ENCODE results near the gene SEC63.
"Not testable (repeated sequence)": the region's sequence is repeated elsewhere in the genome, so short reads cannot be mapped to it uniquely, and the experiment has no call there.

Gene SEC63

DNA sequence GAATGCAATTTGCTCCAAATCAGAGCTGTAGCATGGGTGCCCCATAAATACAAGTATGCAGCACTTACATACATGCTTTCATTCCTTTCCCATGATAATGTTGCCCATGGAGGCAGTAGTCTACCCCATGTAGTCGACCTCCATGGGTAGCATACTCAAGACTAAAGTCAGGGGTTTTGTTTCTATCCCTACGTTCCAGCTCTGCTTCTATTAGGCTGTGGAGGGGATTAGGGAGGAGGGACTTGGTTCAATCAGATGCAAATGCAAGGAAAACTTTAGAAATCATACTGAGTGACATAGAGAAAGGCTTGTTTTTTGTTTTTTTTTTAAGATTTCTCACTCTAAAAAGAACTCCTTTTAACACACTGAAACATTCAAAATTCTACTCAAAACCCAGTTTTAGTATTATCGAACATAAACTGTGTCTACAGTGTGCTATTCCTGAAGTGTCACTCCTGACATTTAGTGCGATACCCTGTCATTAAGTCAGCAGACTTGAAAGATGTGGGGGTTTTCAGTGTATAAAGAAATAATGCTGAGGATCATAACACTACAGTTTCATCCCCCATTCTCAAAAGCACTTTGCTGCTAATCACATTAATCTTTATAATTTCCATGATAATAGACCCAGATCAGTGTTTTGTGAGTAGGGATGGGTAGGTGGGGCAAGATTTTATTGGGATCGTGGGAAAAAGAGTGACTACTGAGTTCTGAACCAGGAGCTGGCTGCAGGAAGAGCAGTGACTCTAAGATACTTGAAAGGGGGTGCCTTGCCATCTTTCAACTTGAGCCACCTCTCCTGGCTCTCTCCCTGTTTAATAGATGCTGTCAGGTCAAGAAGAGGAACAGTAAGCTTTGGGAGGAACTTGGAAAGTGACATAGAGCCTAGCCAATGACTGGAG lies 93.5 kb downstream of the SEC63 start:
- ChIA-PET POLR2A (no interaction called here), CTCF (interaction anchor here (0.8 kb wide), 1 partner anchor 17 kb away, joined by 4 read pairs; no protein-coding TSS in a partner anchor)
- no peak for TF ChIP-seq LEF1 (IDR thresholded peaks at IDR 0.05; ENCODE audit: borderline replicate concordance)
- TF ChIP-seq TARDBP (IDR thresholded peaks at IDR 0.05) = no peak
- TF ChIP-seq, protein P1, sequence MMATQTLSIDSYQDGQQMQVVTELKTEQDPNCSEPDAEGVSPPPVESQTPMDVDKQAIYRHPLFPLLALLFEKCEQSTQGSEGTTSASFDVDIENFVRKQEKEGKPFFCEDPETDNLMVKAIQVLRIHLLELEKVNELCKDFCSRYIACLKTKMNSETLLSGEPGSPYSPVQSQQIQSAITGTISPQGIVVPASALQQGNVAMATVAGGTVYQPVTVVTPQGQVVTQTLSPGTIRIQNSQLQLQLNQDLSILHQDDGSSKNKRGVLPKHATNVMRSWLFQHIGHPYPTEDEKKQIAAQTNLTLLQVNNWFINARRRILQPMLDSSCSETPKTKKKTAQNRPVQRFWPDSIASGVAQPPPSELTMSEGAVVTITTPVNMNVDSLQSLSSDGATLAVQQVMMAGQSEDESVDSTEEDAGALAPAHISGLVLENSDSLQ (IDR thresholded peaks at IDR 0.05) = no peak
- no peak for TF ChIP-seq L3MBTL2 (conservative IDR thresholded peaks at IDR 0.05)
- no peak for TF ChIP-seq SP1 (IDR thresholded peaks at IDR 0.05)
- no peak for TF ChIP-seq FOXK2 (IDR thresholded peaks at IDR 0.05)
- no peak for TF ChIP-seq ARNT (IDR thresholded peaks at IDR 0.05)
- TF ChIP-seq FOXM1 (IDR thresholded peaks at IDR 0.05; ENCODE audit: borderline replicate concordance) = no peak
- TF ChIP-seq BHLHE40 (IDR thresholded peaks at IDR 0.05; ENCODE audit: borderline replicate concordance) = no peak
- TF ChIP-seq NFRKB (IDR thresholded peaks at IDR 0.05) = no peak
- no peak for TF ChIP-seq HDGF (IDR thresholded peaks at IDR 0.05; ENCODE audit: borderline replicate concordance)
- TF ChIP-seq SUZ12 (IDR thresholded peaks at IDR 0.05) = no peak
- TF ChIP-seq ZNF384 (IDR thresholded peaks at IDR 0.05) = no peak
- TF ChIP-seq CTBP1 (IDR thresholded peaks at IDR 0.05; ENCODE audit: borderline replicate concordance) = no peak
- no peak for TF ChIP-seq FOXA1 (IDR thresholded peaks at IDR 0.05)
- TF ChIP-seq ELF4 (IDR thresholded peaks at IDR 0.05) = no peak
- no peak for DNase-seq (ENCODE audit: extremely low spot score)

DNA sequence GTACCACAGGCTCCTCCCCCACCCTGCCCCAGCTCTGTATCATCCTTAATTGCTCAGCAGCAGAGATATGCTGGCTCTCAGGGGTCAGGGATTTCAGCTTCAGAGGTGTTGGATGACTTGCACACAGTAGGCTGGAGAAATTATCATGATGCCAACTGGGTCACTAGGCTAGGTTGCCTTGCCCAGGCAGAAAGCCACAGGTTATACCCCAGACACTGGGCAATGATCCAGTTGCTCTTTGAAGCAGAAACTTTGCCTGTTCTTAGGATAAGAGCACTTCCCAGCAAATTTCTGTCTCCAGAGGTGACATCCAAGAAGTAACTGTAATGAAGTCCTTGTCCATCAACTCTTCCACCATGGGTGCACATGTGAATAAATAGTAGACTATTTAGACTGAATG lies 95.6 kb downstream of the SEC63 start:
- POLR2A ChIA-PET = no interaction called here
- CTCF ChIA-PET = no interaction called here
- TF ChIP-seq LEF1 (IDR thresholded peaks at IDR 0.05; ENCODE audit: borderline replicate concordance) (no peak), HDGF (IDR thresholded peaks at IDR 0.05; ENCODE audit: borderline replicate concordance) (no peak), SP1 (IDR thresholded peaks at IDR 0.05) (no peak), BHLHE40 (IDR thresholded peaks at IDR 0.05; ENCODE audit: borderline replicate concordance) (no peak), ZNF384 (IDR thresholded peaks at IDR 0.05) (no peak), NFRKB (IDR thresholded peaks at IDR 0.05) (no peak), ARNT (IDR thresholded peaks at IDR 0.05) (no peak), L3MBTL2 (conservative IDR thresholded peaks at IDR 0.05) (no peak), FOXA1 (IDR thresholded peaks at IDR 0.05) (no peak), ELF4 (IDR thresholded peaks at IDR 0.05) (no peak), SUZ12 (IDR thresholded peaks at IDR 0.05) (no peak), FOXK2 (IDR thresholded peaks at IDR 0.05) (no peak), TARDBP (IDR thresholded peaks at IDR 0.05) (no peak)
- TF ChIP-seq, protein P1 (IDR thresholded peaks at IDR 0.05) = no peak
- no peak for DNase-seq (ENCODE audit: extremely low spot score)

DNA sequence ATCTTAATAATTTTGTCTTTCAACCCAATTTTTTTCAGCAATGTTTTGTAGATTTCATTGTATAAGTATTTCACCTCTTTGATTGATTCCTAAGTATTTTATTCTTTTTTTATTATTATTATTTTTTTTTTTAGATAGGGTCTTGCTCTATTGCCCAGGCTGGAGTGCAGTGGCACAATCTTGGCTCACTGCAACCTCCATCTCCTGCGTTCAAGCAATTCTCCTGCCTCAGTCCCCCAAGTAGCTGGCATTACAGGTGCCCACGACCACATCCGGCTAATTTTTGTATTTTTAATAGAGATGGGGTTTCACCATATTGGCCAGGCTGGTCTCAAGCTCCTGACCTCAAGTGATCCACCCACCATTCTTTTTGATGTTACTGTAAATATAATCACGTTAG lies 97.0 kb downstream of the SEC63 start:
- POLR2A ChIA-PET = interaction anchor here (1.4 kb wide), 1 partner anchor 12 kb away, joined by 3 read pairs; no protein-coding TSS in a partner anchor
- CTCF ChIA-PET; DNase-seq (ENCODE audit: extremely low spot score): not testable (repeated sequence)

DNA sequence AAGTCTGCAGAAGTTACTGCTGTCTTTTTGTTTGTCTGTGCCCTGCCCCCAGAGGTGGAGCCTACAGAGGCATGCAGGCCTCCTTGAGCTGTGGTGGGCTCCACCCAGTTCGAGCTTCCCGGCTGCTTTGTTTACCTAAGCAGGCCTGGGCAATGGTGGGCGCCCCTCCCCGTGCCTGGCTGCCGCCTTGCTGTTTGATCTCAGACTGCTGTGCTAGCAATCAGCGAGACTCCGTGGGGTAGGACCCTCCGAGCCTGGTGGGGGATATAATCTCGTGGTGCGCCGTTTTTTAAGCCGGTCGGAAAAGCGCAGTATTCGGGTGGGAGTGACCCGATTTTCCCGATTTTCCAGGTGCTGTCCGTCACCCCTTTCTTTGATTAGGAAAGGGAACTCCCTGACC lies 97.9 kb downstream of the SEC63 start:
- CTCF ChIA-PET; DNase-seq (ENCODE audit: extremely low spot score): not testable (repeated sequence)
- POLR2A ChIA-PET = interaction anchor here (1.4 kb wide), 1 partner anchor 12 kb away, joined by 3 read pairs; no protein-coding TSS in a partner anchor

DNA sequence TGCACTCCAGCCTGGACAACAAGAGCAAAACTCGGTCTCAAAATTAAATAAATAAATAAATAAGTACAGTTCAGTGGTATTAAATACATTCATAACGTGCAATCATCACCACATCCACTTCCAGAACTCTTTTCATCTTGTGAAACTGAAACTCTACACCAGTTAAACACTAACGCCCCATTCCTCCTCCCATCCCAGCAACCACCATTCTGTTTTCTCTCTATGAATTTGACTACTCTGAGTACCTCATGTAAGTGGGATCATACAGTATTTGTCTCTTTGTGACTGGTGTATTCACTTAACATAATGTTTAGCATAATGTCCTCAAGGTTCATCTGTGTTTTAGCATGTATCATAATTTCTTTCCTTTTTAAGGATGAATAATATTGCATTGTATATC lies 104.8 kb downstream of the SEC63 start:
- POLR2A ChIA-PET = no interaction called here
- no peak for DNase-seq (ENCODE audit: extremely low spot score)
- CTCF ChIA-PET = no interaction called here
- TF ChIP-seq BHLHE40 (IDR thresholded peaks at IDR 0.05; ENCODE audit: borderline replicate concordance) = no peak
- TF ChIP-seq NFRKB (IDR thresholded peaks at IDR 0.05) = no peak
- no peak for TF ChIP-seq ARNT (IDR thresholded peaks at IDR 0.05)
- TF ChIP-seq L3MBTL2 (conservative IDR thresholded peaks at IDR 0.05) = no peak
- no peak for TF ChIP-seq SP1 (IDR thresholded peaks at IDR 0.05)
- TF ChIP-seq FOXK2 (IDR thresholded peaks at IDR 0.05) = no peak
- no peak for TF ChIP-seq CTBP1 (IDR thresholded peaks at IDR 0.05; ENCODE audit: borderline replicate concordance)
- TF ChIP-seq FOXM1 (IDR thresholded peaks at IDR 0.05; ENCODE audit: borderline replicate concordance) = no peak
- TF ChIP-seq, protein P1 (IDR thresholded peaks at IDR 0.05) = no peak

GRCh38 chr6:107849325-107849724 lies 108.7 kb downstream of the SEC63 start:
- CTCF ChIA-PET = interaction anchor here (0.7 to 1.9 kb wide), 5 partner anchors 18 to 407 kb away, joined by 3 to 8 read pairs (median 3); no protein-coding TSS in a partner anchor
- no peak for TF ChIP-seq ARNT (IDR thresholded peaks at IDR 0.05)
- TF ChIP-seq NFRKB (IDR thresholded peaks at IDR 0.05) = no peak
- no peak for TF ChIP-seq SP1 (IDR thresholded peaks at IDR 0.05)
- TF ChIP-seq FOXA1 (IDR thresholded peaks at IDR 0.05) = no peak
- TF ChIP-seq FOXK2 (IDR thresholded peaks at IDR 0.05) = no peak
- no peak for TF ChIP-seq TARDBP (IDR thresholded peaks at IDR 0.05)
- no peak for TF ChIP-seq L3MBTL2 (conservative IDR thresholded peaks at IDR 0.05)
- TF ChIP-seq FOXM1 (IDR thresholded peaks at IDR 0.05; ENCODE audit: borderline replicate concordance) = no peak
- no peak for TF ChIP-seq SUZ12 (IDR thresholded peaks at IDR 0.05)
- TF ChIP-seq BHLHE40 (IDR thresholded peaks at IDR 0.05; ENCODE audit: borderline replicate concordance) = no peak
- TF ChIP-seq, protein P1 (IDR thresholded peaks at IDR 0.05) = no peak
- TF ChIP-seq CTBP1 (IDR thresholded peaks at IDR 0.05; ENCODE audit: borderline replicate concordance) = no peak
- no peak for TF ChIP-seq ELF4 (IDR thresholded peaks at IDR 0.05)
- no peak for TF ChIP-seq LEF1 (IDR thresholded peaks at IDR 0.05; ENCODE audit: borderline replicate concordance)
- no peak for TF ChIP-seq HDGF (IDR thresholded peaks at IDR 0.05; ENCODE audit: borderline replicate concordance)
- TF ChIP-seq ZNF384 (IDR thresholded peaks at IDR 0.05) = no peak
- POLR2A ChIA-PET = interaction anchor here (0.6 to 1.2 kb wide), 3 partner anchors 12 to 99 kb away, joined by 3 read pairs; no protein-coding TSS in a partner anchor
- DNase-seq (ENCODE audit: extremely low spot score) = no peak
